ENCODE measurements around the gene MND1.
"Not testable (repeated sequence)": the region's sequence is repeated elsewhere in the genome, so short reads cannot be mapped to it uniquely, and the experiment has no call there.

The MND1 gene

DNA sequence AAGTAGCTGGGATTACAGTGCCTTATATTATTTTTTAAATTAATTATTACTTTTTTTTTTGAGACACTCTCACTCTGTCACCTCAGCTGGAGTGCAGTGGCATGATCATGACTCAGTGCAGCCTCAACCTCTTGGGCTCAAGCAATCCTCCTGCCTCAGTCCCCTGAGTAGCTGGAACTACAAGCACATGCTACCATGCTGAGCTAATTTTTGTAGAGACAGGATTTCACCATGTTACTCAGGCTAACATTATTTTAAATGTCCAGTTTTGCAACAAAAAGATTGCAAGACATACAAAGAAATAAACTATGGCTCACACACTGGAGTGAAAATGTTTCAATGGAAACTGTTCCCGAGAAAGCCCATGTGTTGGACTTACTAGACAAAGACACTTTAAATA is 59.2 kb downstream of the MND1 start:
- no peak for DNase-seq (ENCODE audit: low spot score)

- no peak for DNase-seq (ENCODE audit: low spot score)
Observed at GRCh38 chr4:153407906-153408305, 63.4 kb downstream of the MND1 start.

DNA sequence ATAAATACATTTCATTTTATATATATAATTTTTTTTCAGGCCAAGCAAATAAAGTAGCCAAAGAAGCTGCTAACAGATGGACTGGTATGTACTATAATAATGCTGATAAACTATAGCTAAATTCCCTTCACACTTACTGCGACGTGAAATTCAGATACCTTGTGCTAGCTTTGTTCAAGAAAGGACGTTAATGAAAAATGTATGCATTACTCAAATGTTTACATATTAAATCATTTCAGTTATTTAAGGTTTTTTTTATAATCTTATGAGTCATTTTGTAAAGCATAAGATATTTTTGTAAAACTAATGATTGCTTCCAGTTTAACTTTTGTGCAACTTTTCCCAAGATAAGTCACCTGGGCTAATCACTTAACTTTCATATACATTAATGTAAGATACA is 64.4 kb downstream of the MND1 start:
- no peak for DNase-seq (ENCODE audit: low spot score)

- no peak for DNase-seq (ENCODE audit: low spot score)
Observed at GRCh38 chr4:153409412-153409811, 64.9 kb downstream of the MND1 start.

DNA sequence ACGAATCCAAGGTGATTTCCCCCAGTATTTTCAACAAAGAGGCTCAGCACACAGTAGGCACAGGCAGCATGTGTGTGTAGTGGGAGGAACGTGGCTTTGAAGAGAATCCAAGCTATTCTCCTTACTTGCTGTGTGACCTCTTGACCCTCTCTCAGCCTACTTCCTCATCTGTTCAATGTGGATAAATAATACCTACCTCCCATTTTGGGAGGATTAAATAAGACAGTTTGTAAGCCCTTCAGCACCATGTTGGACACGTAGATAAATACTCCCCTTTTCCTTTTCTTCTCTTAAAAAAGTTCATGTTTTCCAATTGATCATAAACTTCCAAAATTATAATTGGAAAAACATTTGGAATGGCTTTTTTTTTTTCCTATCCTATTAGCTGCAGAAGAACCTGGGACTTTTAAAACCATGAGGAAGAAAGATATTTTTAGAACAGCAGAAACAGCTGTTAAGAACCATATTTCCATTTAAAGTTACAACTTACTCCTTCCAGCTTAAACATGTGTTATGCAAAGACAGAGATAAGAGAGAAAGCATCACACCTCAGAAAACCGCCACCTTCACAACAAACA is 65.5 kb downstream of the MND1 start:
- no peak for DNase-seq (ENCODE audit: low spot score)

DNA sequence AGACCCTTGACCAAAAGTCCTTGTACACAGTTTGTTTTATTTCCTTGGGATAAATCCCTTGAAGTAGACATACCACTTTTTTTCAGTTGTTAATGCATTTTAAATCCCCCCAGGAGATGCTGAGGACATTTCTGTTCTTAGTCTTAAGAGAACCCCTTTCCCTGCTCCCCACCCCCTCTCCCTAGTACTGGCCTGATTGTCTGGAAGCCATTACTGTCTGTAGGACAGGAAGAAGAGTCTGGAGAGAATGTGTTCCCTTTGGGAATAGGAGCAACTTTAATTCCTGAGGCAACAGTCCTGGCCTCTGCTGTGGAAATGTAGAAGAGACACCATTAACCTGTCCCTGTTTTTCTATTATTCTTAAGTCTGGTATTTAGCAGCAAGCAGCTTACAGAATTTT is 69.4 kb downstream of the MND1 start:
- DNase-seq (ENCODE audit: low spot score): no peak

DNA sequence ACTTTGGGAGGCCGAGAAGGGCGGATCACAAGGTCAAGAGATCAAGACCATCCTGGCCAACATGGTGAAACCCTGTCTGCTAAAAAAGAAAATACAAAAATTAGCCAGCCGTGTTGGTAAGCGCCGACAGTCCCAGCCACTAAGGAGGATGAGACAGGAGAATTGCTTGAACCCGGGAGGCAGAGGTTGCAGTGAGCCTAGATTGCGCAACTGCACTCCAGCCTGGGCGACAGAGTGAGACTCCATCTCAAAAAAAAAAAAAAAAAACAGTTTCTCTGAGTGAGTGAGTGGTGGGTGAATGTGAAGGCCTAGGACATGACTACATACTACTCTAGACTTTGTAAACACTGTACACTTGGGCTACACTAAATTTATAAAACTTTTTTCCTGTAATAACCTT is 72.0 kb downstream of the MND1 start:
- not testable (repeated sequence) for DNase-seq (ENCODE audit: low spot score)

DNA sequence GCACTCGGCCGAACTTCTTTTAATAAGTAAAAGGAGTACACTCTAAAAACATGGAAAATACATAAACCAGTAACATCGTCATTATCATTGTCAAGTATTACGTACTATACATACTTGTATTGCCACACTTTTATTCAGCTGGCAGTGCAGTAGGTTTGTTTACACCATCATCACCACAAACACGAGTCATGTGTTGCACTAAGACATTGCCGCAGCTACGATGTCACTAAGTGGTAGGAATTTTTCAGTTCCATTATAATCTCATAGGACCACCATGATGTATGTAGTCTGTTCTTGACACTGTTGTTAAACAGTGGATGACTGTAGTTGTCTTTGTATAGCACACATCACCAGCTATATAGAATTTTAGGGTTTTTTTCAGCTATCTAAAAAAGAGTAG is 73.6 kb downstream of the MND1 start:
- no peak for DNase-seq (ENCODE audit: low spot score)

- DNase-seq (ENCODE audit: low spot score): no peak
Observed at GRCh38 chr4:153418558-153418957, 74.1 kb downstream of the MND1 start.

- DNase-seq (ENCODE audit: low spot score): no peak
Observed at GRCh38 chr4:153419029-153419428, 74.5 kb downstream of the MND1 start.

GRCh38 chr4:153419673-153420278 is 75.3 kb downstream of the MND1 start:
- no peak for DNase-seq (ENCODE audit: low spot score)

- DNase-seq (ENCODE audit: low spot score): no peak
Observed at GRCh38 chr4:153420361-153420760, 75.9 kb downstream of the MND1 start.

DNA sequence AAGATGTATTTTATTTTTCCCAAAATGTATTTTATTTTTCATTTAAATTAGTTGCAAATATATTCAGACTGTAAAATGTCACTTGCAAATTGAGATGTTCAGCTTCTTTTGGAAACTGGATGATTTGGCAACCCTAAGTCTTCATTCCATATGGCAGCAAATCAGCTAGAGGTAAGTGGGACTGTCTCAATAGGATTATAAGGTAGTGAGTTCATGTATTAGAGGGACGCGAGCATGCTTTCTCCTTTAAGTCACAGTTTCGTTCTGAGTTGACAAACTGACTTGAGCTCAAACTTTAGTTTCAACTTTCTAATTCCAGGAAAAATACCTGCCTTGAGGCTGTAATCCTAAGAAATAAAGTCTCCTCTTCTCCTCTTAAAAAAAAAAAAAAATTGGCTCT is 77.5 kb downstream of the MND1 start:
- DNase-seq (ENCODE audit: low spot score): no peak

- DNase-seq (ENCODE audit: low spot score): no peak
Observed at GRCh38 chr4:153426207-153426885, 81.9 kb downstream of the MND1 start.

DNA sequence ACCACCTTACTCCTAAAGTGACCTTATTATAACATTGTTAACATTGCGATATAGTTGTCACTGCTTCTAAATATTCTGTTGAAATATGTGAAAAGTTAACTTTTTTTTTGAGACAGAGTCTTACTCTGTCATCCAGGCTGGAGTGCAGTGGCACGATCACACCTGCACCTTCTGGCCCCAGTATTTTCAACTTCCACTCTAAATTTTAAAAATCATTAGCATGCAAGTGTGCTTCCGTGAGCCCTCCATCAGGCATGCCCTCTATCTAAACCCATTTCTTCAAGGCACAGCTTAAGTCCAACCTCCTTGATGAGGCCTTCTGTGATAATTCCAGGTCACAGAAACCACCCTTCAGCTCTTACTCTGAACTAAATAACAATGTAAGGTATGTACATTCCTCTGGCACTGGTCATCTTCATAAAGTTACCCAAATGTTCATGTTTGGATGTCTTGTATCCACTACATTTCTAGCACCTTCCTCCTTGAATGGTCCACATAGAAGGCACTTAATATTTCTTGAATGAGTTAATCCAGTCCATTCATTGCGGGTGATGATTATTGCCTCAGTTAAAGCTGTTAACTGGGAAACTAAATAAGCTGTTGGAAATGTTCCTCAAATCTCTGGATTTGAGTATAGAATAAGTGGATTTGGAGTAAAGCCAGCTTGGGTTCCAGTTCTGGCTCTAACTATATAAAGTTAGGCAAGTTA is 83.0 kb downstream of the MND1 start:
- no peak for DNase-seq (ENCODE audit: low spot score)

DNA sequence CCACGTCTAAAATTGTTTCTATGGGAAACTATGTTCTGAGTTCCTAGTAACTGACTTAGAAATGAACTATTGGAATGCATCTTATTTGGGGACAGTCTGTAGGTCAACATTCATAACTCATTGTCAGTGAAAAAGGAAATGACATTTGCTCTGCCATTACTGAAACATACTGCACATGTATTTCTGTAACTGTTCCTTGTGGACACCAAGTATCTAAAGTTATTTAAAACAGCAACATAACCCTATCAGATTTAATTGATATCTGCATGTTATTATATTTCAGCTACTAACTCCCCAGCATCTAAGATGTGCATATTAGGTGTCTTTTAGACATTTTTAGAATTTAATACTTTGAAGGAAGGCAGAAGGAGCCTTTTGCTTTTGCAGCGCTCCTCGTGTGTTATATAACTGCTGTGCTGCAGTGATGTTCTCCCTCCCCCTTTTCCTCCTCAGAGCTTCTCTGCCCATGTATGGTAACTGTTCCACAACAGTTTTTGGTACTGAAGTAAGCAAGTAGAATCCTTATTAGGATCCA is 84.5 kb downstream of the MND1 start:
- no peak for DNase-seq (ENCODE audit: low spot score)

GRCh38 chr4:153432965-153433753 is 88.7 kb downstream of the MND1 start:
- DNase-seq (ENCODE audit: low spot score): no peak

DNA sequence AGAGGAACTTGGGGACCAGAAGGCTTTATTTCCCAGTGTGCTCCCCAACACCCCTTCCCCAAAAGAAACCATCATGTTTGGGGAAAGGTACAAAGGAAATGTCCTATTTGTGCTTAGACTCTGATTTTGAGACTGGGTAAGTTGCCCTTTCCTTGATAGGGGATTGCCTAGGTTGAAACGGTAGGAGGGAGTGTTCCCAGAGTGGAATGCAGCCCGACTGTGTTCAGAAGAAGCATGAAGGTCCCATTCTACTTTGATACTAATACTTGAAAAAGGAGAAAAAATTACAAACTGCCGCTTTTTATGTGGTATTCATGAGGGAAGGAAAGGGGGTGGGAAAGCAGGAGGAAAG is 89.2 kb downstream of the MND1 start:
- no peak for DNase-seq (ENCODE audit: low spot score)

DNA sequence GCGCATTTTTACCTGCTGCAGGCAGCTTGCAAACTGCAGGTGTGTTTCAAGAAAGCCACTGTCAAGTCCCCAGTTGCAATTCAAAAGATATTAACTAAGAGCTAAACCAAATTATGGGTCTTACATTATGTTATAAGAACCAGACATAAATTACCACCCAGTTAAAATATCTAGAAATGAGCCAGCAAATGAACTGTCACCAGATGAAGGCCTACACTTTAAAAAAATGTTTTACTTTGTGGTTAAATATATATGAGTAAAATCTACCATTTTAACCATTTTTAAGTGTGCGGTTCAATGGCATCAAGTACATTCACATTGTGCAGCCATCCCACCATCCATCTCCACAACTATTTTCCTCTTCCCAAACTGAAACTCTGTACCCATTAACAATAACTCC is 89.7 kb downstream of the MND1 start:
- DNase-seq (ENCODE audit: low spot score): no peak

DNA sequence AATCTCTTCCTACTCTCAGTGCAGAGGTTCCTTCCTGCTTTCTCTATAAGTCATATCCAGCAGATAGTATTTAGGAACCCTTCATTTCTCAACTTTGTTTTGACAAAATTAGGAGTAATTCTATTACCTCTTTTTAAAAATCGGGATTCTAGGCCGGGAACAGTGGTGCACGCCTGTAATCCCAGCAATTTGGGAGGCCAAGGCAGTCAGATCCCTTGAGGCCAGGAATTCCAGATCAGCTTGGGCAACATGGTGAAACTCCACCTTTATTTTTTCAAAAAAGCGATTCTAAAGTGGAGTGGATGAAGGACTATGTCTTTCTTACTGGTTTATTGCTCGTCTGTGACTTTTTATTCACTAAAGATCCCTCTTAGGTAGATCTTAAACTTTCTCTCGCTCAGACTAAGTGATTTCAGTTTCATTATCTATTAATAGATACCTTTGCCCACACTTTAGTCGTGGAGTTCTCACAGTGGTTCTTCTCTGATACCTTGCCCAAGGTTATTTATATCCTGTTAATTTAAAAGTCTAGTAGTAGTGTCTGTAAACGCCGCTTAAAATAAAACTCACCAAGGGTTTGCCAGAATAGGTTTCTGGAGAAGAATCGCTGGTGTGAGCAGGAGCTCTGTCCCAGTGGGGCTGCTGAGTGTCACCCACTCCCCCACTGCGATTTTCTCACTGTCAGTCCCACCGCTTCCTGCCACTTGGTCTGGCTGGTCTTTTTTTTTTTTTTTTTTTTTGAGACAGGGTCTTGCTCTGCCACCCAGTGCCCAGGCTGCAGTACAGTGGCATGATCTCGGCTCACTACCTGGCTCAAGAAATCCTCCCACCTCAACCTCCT is 94.6 kb downstream of the MND1 start:
- DNase-seq (ENCODE audit: low spot score): no peak

DNA sequence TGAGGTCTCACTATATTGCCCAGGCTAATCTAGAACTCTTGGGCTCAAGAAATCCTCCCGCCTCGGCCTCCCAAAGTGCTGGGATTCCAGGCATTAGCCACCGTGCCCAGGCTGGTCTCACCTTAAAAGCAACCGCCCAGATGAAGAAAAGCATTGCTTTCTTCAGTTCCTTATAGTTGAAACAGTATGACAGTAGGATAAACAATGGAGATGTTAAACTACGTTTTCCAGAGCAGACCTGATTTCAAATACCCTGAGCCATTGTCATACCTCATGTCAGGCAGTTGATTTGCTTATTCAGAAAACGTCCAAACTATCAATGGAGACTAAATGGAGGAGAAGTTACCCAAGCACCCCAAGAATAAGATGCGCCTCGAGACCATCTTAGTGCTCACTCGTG is 95.3 kb downstream of the MND1 start:
- DNase-seq (ENCODE audit: low spot score): no peak

All from left forelimb (tissue), 1 donor.